Hypothalamus (tissue), 51 donors: ENCODE results near the gene CFL1.

ENCODE experiments used
- DNase-seq, 51 donors: peaks; one replicate each; lab custom pipeline; 2025; lab: John Stamatoyannopoulos, UW

The CFL1 gene

GRCh38 chr11:65857853-65858680 is at the start of gene CFL1:
TSS of gene CFL1 (minus strand) at chr11:65858180. CDS start at chr11:65858099, 81 bp downstream.
- DNase-seq: peak; percentile 72 to 99 (median 96)

- DNase-seq: no peak
These were observed 48.6 kb upstream of the CFL1 start for GRCh38 chr11:65906602-65907001.

- DNase-seq: no peak
These were observed 45.7 kb upstream of the CFL1 start for GRCh38 chr11:65903715-65904114.

- no peak for DNase-seq
These were observed 45.1 kb upstream of the CFL1 start for GRCh38 chr11:65903068-65903481.

GRCh38 chr11:65900899-65901180 is 42.9 kb upstream of the CFL1 start:
- DNase-seq: no peak

GRCh38 chr11:65900125-65900898 is 42.3 kb upstream of the CFL1 start, which contains the start of gene FOSL1:
TSS of gene FOSL1 (minus strand) at chr11:65900388. CDS start at chr11:65900339, 49 bp downstream.
- DNase-seq: peak in 35 of 51 donors; percentile 6 to 84 (median 53)

GRCh38 chr11:65899356-65900124 is 41.6 kb upstream of the CFL1 start:
- peak in 4 of 51 donors; percentile 8 to 27 (median 16) for DNase-seq

GRCh38 chr11:65898656-65899355 is 40.8 kb upstream of the CFL1 start:
- no peak for DNase-seq

- no peak for DNase-seq
These were observed 39.1 kb upstream of the CFL1 start for GRCh38 chr11:65897020-65897471.

GRCh38 chr11:65896034-65896999 is 38.3 kb upstream of the CFL1 start:
- no peak for DNase-seq

- DNase-seq: no peak
These were observed 37.6 kb upstream of the CFL1 start for GRCh38 chr11:65895482-65895981.

GRCh38 chr11:65894034-65894591 is 36.1 kb upstream of the CFL1 start:
- peak in 5 of 51 donors; percentile 14 to 25 (median 20) for DNase-seq

GRCh38 chr11:65892661-65893317 is 34.8 kb upstream of the CFL1 start:
- no peak for DNase-seq

- DNase-seq: peak in 1 of 51 donors; percentile 8
These were observed 34.2 kb upstream of the CFL1 start for GRCh38 chr11:65892137-65892540.

- peak in 5 of 51 donors; percentile 12 to 41 (median 17) for DNase-seq
These were observed 33.5 kb upstream of the CFL1 start for GRCh38 chr11:65891219-65892136.

- DNase-seq: peak; percentile 73 to 99 (median 96)
These were observed 32.6 kb upstream of the CFL1 start, which contains the start of gene CCDC85B for GRCh38 chr11:65890324-65891218. TSS of gene CCDC85B (plus strand) at chr11:65890673. CDS start at chr11:65890784, 111 bp downstream.
